Esophagus squamous epithelium (tissue), 4 donors: ENCODE data around the gene SKAP1.

Experiments
- CTCF ChIP-seq, 6 experiments: fragments of 450-650 bp in 4 of 6; fragments of 200-600 bp in 2 of 6; sonication (generic) in 2 of 6; IDR thresholded peaks; one replicate each; pipeline ENCODE4 v1.5.1; 2016 to 2019; ENCODE audit warnings: antibody characterized with exemption in 6 of 6, mild to moderate bottlenecking in 4 of 6, moderate library complexity in 4 of 6
- POLR2A ChIP-seq, 4 donors: fragments of 450-650 bp; IDR thresholded peaks; one replicate each; pipeline ENCODE4 v1.6.1; 2017; ENCODE audit warnings: antibody characterized with exemption in 4 of 4, mild to moderate bottlenecking in 4 of 4, moderate library complexity in 3 of 4

- TF ChIP-seq CTCF (IDR thresholded peaks at IDR 0.05) (no peak), POLR2A (IDR thresholded peaks at IDR 0.05) (no peak)
Observed at GRCh38 chr17:48258331-48258730, 171.7 kb downstream of the SKAP1 start.
